Measurements from ENCODE around the gene PSG11.

GRCh38 chr19:42965176-42965575 is 61.1 kb downstream of the PSG11 start:
- TF ChIP-seq CTCF (IDR thresholded peaks at IDR 0.05) (no peak), POLR2AphosphoS5 (IDR thresholded peaks at IDR 0.05; ENCODE audit: low read depth, low read length) (no peak), REST (IDR thresholded peaks at IDR 0.05; ENCODE audit: insufficient read depth in 1 of 2, low read depth in 2 of 2, low read length in 1 of 2) (no peak), SIN3A (IDR thresholded peaks at IDR 0.05; ENCODE audit: borderline replicate concordance, insufficient read depth, low read depth, low read length) (no peak)
